Activated B cell treated with CpG ODN at 0.5 μM for 24 hours (primary cell): ENCODE measurements around the gene SNRPA. TPM values are rescaled to one million over a fixed set of nuclear protein-coding genes. Genes with fewer than 3 reads are reported as not detected.

Source experiments
- ATAC-seq: fragments of 200-7000 bp; cut with Tn5 transposase; one replicate; pipeline ENCODE4 v1.10.0; 2021; ENCODE audit warnings: low read depth, mild to moderate bottlenecking, moderate library complexity
- CTCF ChIA-PET: fragments of 350-600 bp; sonication (Branson Sonifier 250); formaldehyde crosslinking; loops from one replicate; lab custom pipeline; 2021; ENCODE audit warnings: antibody characterized with exemption; lab: Charles Lee
- POLR2A ChIA-PET: fragments of 350-600 bp; sonication (Branson Sonifier 250); formaldehyde crosslinking; loops from one replicate; lab custom pipeline; 2021; ENCODE audit warnings: antibody characterized with exemption; lab: Charles Lee
- DNase-seq: peaks from one replicate; pipeline ENCODE4 v3.0.0; 2022
- H3K27ac Mint-ChIP-seq: one replicate; pipeline ENCODE4 v1.8.0; 2020; ENCODE audit warnings: mixed read lengths
- H3K27me3 Mint-ChIP-seq: one replicate; pipeline ENCODE4 v1.8.0; 2021; ENCODE audit warnings: mixed read lengths
- H3K36me3 Mint-ChIP-seq: one replicate; pipeline ENCODE4 v1.8.0; 2021; ENCODE audit warnings: low read depth, mixed read lengths
- H3K4me1 Mint-ChIP-seq: one replicate; pipeline ENCODE4 v1.8.0; 2021; ENCODE audit warnings: mixed read lengths
- H3K4me3 Mint-ChIP-seq: one replicate; pipeline ENCODE4 v1.8.0; 2020; ENCODE audit warnings: mild to moderate bottlenecking, mixed read lengths
- H3K9me3 Mint-ChIP-seq: one replicate; pipeline ENCODE4 v1.8.0; 2020; ENCODE audit warnings: mixed read lengths
- intact Hi-C: fragments of 100-400 bp; cut with micrococcal nuclease; formaldehyde crosslinking; loops from one replicate; pipeline ENCODE4 v1.15.1; 2024
- total RNA-seq: library from RNA; stranded (reverse); gene quantifications from 2 replicates; pipeline ENCODE4 v1.2.3, GENCODE V29; 2022
- TF ChIP-seq, protein P1 (sequence below): fragments of 200-600 bp; IDR thresholded peaks from one replicate; pipeline ENCODE4 v1.8.0; 2022; ENCODE audit warnings: antibody characterized with exemption, mild to moderate bottlenecking

Gene SNRPA
- total RNA-seq, 1 donor from 2014 or later = 138 TPM

DNA sequence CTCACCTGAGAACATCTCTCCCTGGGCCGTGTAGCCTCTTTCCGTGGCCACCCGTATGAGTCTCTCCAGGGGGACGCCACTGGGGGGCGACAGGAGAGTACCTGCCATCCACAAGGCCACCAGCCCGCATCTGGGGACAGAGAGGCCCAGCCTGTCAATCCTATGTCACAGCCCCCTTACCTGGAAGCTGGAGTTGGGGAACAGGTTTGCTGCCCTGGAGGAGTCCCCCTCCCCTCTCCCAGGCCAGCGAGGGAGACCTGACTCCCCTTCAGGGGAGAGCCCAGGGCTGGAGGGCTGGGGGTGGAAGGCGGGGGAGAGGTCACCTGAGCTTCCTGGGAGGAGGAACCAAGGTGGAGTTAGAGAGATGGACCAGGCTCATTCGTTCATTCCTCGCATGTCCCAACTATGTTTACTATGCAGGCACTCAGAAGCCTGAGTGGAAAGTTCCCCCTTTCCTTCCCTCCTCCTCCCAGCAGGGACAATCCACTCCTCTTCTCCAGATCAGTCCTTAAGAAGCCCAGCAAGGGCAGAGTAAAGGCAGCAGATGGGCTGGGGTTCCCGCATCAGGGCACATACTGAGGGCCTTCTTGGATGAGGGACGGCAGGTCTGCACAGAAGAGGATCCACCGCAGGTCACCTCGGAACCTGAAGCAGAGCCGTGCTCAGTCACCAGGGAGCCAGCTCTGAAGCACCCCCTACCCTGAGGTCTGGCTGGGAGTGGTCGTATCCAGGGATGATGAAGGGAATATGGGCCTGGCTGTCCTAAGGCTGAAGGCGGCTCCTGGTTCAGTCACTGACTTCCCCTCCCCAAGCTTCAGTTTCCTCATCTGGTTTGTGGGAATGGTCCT, 6.2 kb upstream of the SNRPA start:
- POLR2A ChIA-PET = interaction anchor here (0.6 to 2.8 kb wide), 5 partner anchors 13 to 432 kb away, joined by 3 to 17 read pairs (median 5); partner anchors contain the start of genes COQ8B, ITPKC and RAB4B

GRCh38 chr19:40745402-40745780, 5.6 kb upstream of the SNRPA start:
- POLR2A ChIA-PET = interaction anchor here (0.6 to 1.2 kb wide), 3 partner anchors 28 to 432 kb away, joined by 3 to 8 read pairs (median 3); partner anchors contain the start of genes COQ8B, ITPKC and RAB4B
- Mint-ChIP-seq H3K4me3 (no peak overlapping the region), H3K27ac (no peak overlapping the region), H3K4me1 (peaks cover 22% of the 10 kb centered on the region), H3K36me3 (peaks cover 6% of the 10 kb centered on the region), H3K9me3 (no peaks in the 10 kb centered on the region), H3K27me3 (no peaks in the 10 kb centered on the region)
- intact Hi-C loops = no loop called here
- DNase-seq (no peak), ATAC-seq (no peak)
- TF ChIP-seq, protein P1, sequence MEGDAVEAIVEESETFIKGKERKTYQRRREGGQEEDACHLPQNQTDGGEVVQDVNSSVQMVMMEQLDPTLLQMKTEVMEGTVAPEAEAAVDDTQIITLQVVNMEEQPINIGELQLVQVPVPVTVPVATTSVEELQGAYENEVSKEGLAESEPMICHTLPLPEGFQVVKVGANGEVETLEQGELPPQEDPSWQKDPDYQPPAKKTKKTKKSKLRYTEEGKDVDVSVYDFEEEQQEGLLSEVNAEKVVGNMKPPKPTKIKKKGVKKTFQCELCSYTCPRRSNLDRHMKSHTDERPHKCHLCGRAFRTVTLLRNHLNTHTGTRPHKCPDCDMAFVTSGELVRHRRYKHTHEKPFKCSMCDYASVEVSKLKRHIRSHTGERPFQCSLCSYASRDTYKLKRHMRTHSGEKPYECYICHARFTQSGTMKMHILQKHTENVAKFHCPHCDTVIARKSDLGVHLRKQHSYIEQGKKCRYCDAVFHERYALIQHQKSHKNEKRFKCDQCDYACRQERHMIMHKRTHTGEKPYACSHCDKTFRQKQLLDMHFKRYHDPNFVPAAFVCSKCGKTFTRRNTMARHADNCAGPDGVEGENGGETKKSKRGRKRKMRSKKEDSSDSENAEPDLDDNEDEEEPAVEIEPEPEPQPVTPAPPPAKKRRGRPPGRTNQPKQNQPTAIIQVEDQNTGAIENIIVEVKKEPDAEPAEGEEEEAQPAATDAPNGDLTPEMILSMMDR = no peak
- CTCF ChIA-PET = interaction anchor here (0.7 to 3.0 kb wide), 3 partner anchors 62 to 74 kb away, joined by 3 to 10 read pairs (median 3); no protein-coding TSS in a partner anchor

More for the DNA sequence above, 6.2 kb upstream of the SNRPA start:
- DNase-seq (no peak), ATAC-seq (peak; percentile 25)
- H3K27ac Mint-ChIP-seq = no peak overlapping the region
- no peak overlapping the region for H3K4me3 Mint-ChIP-seq
- CTCF ChIA-PET = interaction anchor here (0.7 to 3.0 kb wide), 4 partner anchors 62 to 79 kb away, joined by 3 to 10 read pairs (median 3); no protein-coding TSS in a partner anchor
- no peaks in the 10 kb centered on the region for H3K27me3 Mint-ChIP-seq
- H3K4me1 Mint-ChIP-seq = peaks cover 16% of the 10 kb centered on the region
- TF ChIP-seq, protein P1 = no peak
- intact Hi-C loops = no loop called here
- peaks cover 11% of the 10 kb centered on the region for H3K36me3 Mint-ChIP-seq
- H3K9me3 Mint-ChIP-seq = no peaks in the 10 kb centered on the region

- ChIA-PET CTCF (no interaction called here), POLR2A (interaction anchor here (0.6 to 12.3 kb wide), 4 partner anchors 30 to 273 kb away, joined by 3 to 351 read pairs (median 4); partner anchors contain the start of genes MIA and RAB4B)
- no peak for ATAC-seq
- peaks cover 30% of the 10 kb centered on the region for H3K4me1 Mint-ChIP-seq
- H3K9me3 Mint-ChIP-seq = no peaks in the 10 kb centered on the region
- TF ChIP-seq, protein P1 = no peak
- no peaks in the 10 kb centered on the region for H3K27me3 Mint-ChIP-seq
- no peak overlapping the region for H3K4me3 Mint-ChIP-seq
- H3K27ac Mint-ChIP-seq = no peak overlapping the region
- intact Hi-C loops = no loop called here
- DNase-seq = no peak
- H3K36me3 Mint-ChIP-seq = peaks cover 14% of the 10 kb centered on the region
Measured at GRCh38 chr19:40747536-40747935, 3.5 kb upstream of the SNRPA start.

GRCh38 chr19:40750058-40750873, 737 bp upstream of the SNRPA start, which contains the start of gene ACTMAP:
Gene ACTMAP, minus strand, starts transcription at chr19:40750477. Its CDS starts 674 bp downstream, at chr19:40749803.
- Mint-ChIP-seq H3K36me3 (peaks cover 29% of the 10 kb centered on the region), H3K27me3 (no peaks in the 10 kb centered on the region), H3K9me3 (no peaks in the 10 kb centered on the region), H3K4me3 (peak within 1 kb of the TSS; percentile 97), H3K27ac (peak within 1 kb of the TSS; percentile 96), H3K4me1 (peaks cover 49% of the 10 kb centered on the region)
- ATAC-seq (peak; percentile 88), DNase-seq (peak; percentile 97)
- intact Hi-C loops = loop anchor here (1.0 to 2.0 kb wide), 6 partner anchors 27 to 1305 kb away; partner anchors contain the start of genes COQ8B and SUPT5H
- POLR2A ChIA-PET = interaction anchor here (0.6 to 12.3 kb wide), 32 partner anchors 11 to 1314 kb away, joined by 3 to 351 read pairs (median 4); partner anchors contain the start of genes AKT2, B9D2, CCDC97 and COQ8B
- TF ChIP-seq, protein P1 = no peak
- CTCF ChIA-PET = interaction anchor here (0.8 to 4.4 kb wide), 4 partner anchors 27 to 87 kb away, joined by 3 to 25 read pairs (median 4); partner anchors contain the start of genes EGLN2 and RAB4B
